HG03196 (cell line): ENCODE measurements around the gene TBP.
A peak's percentile ranks its signal among the peaks of the same experiment; 100 is the strongest.
"Not testable (repeated sequence)": the region's sequence is repeated elsewhere in the genome, so short reads cannot be mapped to it uniquely, and the experiment has no call there.

Experiments
- ATAC-seq: cut with Tn5 transposase; IDR thresholded peaks from one replicate; pipeline ENCODE4 v1.9.1; 2021; ENCODE audit not compliant: unreplicated experiment

TBP gene

GRCh38 chr6:170597278-170597677, 43.1 kb downstream of the TBP start:
- no peak for ATAC-seq

GRCh38 chr6:170605574-170606259, 51.5 kb downstream of the TBP start:
- ATAC-seq: no peak

- not testable (repeated sequence) for ATAC-seq
These were observed 55.1 kb downstream of the TBP start for GRCh38 chr6:170609225-170609624.

- ATAC-seq: peak; percentile 92
These were observed 58.2 kb downstream of the TBP start for GRCh38 chr6:170612256-170612804.

GRCh38 chr6:170616020-170616554, 61.9 kb downstream of the TBP start:
- not testable (repeated sequence) for ATAC-seq
